ENCODE measurements around the gene ONECUT3.
"Not testable (repeated sequence)": the region's sequence is repeated elsewhere in the genome, so short reads cannot be mapped to it uniquely, and the experiment has no call there.

Gene ONECUT3

GRCh38 chr19:1752757-1753728, at the start of gene ONECUT3:
Gene ONECUT3 (plus strand): TSS chr19:1753506. CDS start chr19:1753663, 157 bp downstream.
- DNase-seq = no peak

DNA sequence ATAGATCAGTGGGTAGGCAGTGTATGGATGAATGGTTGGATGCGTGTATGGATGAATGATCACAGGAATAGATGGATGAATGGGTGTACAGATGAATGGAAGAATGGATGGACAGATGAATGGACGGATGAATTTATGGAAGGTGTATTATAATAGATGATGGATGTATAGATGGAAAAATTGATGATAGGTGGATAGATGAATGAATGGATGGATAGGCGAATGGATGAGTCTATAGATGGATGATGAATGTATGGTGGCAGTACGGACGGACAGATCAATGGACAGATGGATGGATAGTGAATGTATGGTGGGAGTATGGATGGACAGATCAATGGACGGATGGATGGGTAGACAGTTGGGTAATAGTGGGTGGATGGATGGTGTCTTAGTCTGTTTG, 49.0 kb upstream of the ONECUT3 start:
- no peak for DNase-seq

GRCh38 chr19:1705367-1705766, 47.9 kb upstream of the ONECUT3 start:
- no peak for DNase-seq

GRCh38 chr19:1706646-1707045, 46.7 kb upstream of the ONECUT3 start:
- DNase-seq = not testable (repeated sequence)

DNA sequence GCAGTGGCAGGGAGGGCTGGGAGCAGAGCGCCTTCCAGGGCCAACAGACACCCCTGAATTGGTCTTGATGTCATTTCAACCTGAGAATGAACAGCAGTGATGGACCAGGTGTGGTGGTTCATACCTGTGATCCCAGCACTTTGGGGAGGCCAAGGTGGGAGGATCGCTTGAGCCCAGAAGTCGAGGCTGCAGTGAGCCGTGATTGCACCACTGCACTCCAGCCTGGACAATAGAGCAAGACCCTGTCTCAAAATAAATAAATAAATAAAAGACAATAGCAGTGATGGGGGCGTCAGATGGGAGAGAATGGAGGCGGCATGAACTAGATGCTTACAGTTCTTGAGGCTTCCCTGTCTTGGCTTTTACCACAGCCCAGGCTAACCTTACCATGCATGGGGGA, 46.1 kb upstream of the ONECUT3 start:
- DNase-seq = no peak

DNA sequence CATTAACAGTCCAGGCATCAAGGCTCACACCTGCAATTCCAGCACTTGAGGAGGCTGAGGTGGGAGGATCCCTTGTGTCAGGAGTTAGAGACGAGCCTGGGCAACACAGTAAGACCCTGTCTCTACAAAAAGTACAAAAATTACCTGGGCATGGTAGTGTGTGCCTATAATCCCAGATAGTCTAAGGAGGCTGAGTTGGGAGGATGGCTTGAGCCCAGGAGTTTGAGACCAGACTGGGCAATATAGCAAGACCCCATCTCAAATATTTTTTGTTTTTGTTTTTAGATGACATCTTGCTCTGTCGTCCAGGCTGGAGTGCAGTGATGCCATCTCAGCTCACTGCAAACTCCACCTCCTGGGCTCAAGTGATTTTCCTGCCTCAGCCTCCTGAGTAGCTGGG, 40.1 kb upstream of the ONECUT3 start:
- DNase-seq = no peak

- DNase-seq = no peak
Observed at GRCh38 chr19:1715540-1715939, 37.8 kb upstream of the ONECUT3 start.

DNA sequence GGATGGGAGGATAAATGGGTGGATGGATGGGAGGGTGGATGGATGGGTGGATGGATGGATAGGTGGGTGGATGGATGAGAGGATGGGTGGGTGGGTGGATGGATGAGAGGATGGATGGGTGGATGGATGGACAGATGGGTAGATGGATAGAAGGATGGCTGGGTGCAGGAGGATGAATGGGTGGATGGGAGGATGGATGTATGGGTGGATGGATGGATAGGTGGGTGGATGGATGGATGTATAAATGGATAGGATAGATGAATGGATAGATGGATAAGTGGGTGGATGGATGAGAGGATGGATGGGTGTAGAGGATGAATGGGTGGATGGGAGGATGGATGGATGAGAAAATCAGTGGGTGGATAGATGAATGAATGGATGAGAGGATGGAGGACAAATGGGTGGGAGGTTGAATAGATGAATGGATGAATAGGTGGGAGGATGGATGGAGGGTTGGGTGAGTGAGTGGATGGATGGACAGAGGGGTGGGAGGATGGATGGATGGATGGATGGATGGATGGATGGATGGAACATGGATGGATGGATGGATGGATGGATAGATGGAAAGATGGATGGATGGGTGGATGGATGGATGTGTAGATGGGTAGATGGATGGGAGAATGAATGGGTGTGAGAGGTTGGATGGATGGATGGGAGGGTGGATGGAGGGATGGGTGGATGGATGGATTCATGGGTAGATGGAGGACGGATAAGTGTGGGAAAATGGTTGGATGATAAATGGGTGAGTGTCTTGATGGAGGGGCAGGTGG, 35.9 kb upstream of the ONECUT3 start:
- no peak for DNase-seq

DNA sequence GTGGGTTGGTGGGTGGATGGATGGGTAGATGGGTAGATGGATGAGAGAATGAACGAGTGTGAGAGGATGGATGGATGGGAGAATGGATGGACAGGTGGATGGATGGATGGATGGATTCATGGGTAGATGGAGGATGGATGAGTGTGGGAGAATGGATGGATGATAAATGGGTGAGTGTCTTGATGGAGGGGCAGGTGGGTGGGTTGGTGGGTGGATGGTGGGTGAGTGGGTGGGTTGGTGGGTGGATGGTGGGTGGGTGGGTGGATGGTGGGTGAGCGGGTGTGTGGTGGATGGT, 35.4 kb upstream of the ONECUT3 start:
- no peak for DNase-seq

DNA sequence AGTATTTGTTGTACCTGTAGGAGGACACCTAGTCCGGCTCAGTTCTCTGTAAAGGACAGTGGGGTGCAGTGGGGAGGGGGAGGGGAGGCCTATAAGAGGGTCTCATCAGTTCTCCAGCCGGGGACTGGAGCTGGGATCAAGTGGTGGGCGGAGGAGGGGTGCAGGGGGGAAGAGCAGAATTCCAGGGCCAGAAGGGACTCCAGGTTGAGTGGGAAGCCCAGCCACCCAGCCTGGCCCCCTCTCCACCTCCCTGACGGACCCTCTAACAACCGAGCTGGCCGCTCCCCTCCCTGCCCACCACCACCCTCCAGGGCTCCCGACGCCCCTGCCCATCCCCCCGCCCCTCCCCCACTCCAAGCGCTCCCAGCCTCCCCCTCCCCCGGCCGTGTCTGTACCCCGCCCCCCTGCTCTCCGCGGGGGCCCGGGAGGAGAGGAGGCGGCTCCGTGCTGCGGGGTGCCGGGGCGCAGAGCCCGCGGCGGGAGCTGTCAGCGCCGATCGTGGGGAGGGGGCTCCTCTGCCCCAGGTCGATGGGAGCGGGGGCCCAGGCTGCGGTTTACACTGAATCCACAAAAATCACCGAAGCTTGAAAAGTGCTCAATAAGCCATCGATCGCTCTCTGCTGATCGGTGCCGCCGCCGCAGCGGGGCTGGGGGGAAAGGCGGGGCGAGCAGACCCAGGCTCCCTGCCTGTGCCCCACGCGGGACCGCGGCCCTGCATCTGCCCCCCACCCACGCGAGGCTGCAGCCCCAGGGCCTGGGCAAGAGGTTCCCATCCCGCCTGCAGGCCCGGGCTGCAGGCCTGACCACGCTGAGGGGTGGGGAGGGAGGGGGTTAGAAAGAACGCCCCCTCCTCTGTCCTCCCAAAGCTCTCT, 34.6 kb upstream of the ONECUT3 start:
- DNase-seq = no peak

- no peak for DNase-seq
Observed at GRCh38 chr19:1719519-1719918, 33.8 kb upstream of the ONECUT3 start.

GRCh38 chr19:1720237-1720636, 33.1 kb upstream of the ONECUT3 start:
- DNase-seq = no peak

DNA sequence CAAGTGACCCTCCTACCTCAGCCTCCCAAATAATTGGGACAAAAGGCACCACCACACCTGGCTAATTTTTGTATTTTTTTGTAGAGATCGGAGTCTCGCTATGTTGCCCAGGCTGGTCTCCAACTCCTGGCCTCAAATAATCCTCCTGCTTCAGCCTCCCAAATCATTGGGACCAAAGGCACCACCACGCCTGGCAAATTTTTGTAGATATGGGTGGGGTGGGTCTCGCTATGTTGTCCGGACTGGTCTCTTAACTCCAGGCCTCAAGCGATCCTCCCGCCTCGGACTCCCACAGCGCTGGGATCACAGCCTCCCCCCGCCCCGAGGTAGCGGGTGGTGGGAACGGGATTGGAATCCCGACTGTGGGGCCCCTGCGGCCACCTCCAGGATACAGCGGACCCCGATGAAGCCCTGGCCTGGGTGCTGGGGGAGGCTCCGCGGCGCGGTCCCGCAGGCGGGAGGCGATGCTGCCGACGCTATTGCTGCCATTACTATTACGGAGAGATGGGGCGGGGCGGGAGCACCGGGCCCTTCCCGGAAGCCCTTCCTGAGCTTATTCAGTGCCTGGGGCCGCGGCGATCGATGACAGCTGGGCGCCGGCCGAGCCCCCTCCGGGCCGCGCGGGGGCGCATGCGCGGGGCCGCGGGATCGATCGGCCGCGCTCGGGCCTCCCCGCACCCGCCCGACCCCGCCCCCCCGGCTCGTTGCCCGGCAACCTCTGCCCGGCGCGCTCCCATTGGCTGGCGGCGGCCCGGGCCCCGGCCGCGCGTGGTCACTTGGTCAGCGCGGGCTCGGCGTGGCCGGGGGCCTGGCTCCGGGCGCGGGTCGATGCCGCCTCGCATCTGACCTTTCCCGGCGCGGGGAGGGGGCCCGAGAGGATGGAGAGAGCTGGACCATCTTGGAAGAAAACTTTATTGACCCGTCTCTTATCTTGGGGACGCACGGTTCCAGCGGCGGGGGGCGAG, 27.9 kb upstream of the ONECUT3 start:
- DNase-seq = peak; percentile 63

- no peak for DNase-seq
Observed at GRCh38 chr19:1728816-1729567, 24.3 kb upstream of the ONECUT3 start.

GRCh38 chr19:1729568-1729925, 23.8 kb upstream of the ONECUT3 start:
- DNase-seq = no peak

GRCh38 chr19:1730157-1730556, 23.1 kb upstream of the ONECUT3 start:
- DNase-seq = no peak

DNA sequence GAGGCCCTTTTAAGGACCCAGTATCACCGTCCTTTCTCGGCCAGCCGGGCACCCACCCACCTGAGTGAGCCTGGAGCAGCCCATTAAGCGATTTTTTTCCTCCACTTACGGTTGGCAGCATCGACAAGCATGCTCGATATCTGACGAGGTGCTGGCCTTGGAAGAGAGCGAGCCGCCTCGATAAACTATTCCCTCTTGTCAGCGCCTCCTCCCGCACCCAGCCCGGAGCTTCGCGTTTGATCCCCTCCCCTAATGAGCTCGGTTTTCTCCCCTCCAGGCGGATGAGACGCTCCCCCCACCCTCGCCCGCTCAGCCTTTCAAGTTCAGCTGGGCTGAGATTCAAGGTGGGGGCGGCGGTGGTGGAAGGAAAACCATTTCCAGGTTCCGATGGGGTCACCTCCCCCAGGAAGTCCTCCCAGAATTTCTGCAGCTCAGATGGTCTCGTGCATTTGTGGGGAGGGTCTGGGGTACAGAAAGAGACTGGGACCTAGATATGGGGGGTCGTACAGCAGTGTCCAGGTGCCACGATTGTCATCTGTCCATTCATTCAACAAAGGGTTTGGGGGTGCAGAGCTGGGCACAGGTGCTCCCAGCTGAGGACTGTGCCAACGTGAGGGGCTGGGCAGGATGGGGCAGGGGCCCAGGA, 18.9 kb upstream of the ONECUT3 start:
- DNase-seq = no peak

DNA sequence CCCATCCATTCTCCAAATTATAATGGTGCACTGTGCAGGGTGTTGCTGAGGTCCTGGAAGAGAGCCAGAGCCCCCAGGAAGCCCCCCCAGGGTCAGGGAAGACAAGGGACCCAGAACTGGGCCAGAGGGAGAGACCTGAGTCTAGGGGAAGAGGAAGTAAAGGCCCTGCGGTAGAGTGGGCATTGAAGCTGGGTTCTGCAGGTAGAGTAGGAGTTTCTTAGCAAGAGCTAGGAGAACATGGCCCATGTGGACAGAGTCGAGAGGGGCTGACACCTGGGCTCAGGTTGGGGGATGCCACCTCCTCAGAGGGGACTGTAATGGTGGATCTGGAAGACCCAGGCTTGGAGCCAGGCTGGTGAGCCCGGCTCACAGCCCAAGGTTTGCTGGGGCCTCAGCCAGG, 17.0 kb upstream of the ONECUT3 start:
- no peak for DNase-seq

DNA sequence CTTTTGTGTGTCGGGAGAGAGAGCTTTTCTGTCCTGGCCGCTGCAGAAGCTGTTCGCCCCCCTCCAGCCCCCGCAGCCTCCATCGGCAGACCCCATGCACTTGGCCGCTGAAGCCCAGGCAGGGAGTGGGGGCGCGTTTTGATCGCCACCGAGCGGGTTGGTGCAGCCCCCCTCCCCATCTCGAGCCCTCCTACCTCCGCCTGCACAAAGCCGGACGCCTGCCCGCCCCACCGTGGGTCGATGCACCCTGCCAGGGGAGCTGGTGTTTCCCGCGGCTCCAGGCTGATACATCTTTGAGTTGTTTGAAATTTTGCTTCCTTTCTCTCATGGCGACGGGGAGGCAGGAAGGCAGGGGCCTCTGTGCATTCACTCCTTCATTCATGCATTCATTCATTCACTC, 16.4 kb upstream of the ONECUT3 start:
- no peak for DNase-seq

DNA sequence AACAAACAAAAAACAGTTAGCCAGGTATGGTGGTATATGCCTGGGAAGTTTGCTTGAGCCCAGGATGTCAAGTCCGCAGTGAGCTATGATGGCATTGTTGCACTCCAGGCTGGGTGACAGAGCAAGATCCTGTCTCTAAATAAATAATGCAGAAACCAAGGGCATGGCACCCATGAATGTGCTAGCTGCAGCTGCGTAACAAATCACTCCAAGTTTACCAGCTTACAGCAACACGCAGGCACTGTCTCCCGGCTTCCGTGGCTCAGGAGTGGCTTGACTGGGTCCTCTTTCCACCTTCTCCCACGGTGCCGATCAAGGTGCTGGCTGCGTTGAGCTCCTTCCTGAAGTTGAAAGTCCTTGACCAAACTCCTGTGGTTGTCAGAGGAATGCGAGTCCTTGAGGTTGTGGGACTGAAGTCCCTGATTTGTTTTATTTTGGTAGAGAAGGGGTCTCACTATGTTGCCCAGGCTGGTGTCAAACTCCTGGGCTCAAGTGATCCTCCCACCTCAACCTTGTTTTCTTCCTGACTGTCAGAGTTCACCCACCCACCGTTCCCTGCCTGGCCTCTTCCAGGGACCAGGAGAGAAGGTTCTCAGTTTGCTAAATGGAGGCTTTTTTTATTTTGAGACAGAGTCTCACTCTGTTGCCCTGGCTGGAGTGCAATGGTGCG, 13.2 kb upstream of the ONECUT3 start:
- DNase-seq = no peak

Data from stimulated activated CD8-positive, alpha-beta memory T cell treated with anti-CD3 and anti-CD28 coated beads, Interleukin-4, amount 100 ng/mL, for 48 hours (primary cell).